PC-9 (cell line): ENCODE measurements around the gene PNCK. TPM values are rescaled to one million over a fixed set of nuclear protein-coding genes. Genes with fewer than 3 reads are reported as not detected.

Source experiments
- BruUV-seq: library from RNA; stranded (reverse); fragments of 400-500 nt; replicated peaks from 2 replicates; lab custom pipeline; 2021; lab: Mats Ljungman, UMichigan
- CTCF ChIA-PET: fragments of 300-600 bp; sonication (Branson Sonifier 250); formaldehyde crosslinking; loops from one replicate; lab custom pipeline; 2022; ENCODE audit warnings: antibody characterized with exemption; lab: Charles Lee
- POLR2A ChIA-PET: fragments of 300-600 bp; sonication (Branson Sonifier 250); formaldehyde crosslinking; loops from one replicate; lab custom pipeline; 2022; ENCODE audit warnings: antibody characterized with exemption; ENCODE audit not compliant: unreplicated experiment; lab: Charles Lee
- DNase-seq, 2 experiments: peaks; one replicate each; pipeline versions ENCODE4 v3.0.0 to v3.0.0-alpha.2; 2015 to 2022; ENCODE audit warnings: mixed read lengths in 1 of 2
- H2AFZ ChIP-seq: fragments of 200-600 bp; sonication (generic); 2 replicates; pipeline ENCODE4 v1.8.1; 2017; ENCODE audit warnings: antibody characterized with exemption
- H3F3A ChIP-seq: fragments of 200-600 bp; sonication (generic); 2 replicates; pipeline ENCODE4 v1.8.1; 2017; ENCODE audit warnings: antibody characterized with exemption, mild to moderate bottlenecking, low read depth; ENCODE audit not compliant: insufficient read depth
- H3K27ac ChIP-seq: fragments of 200-600 bp; sonication (generic); 2 replicates; pipeline ENCODE4 v1.6.1; 2016; ENCODE audit warnings: mixed run types
- H3K27me3 ChIP-seq: fragments of 200-600 bp; sonication (generic); 2 replicates; pipeline ENCODE4 v1.6.1; 2016; ENCODE audit warnings: low read depth, mixed run types; ENCODE audit not compliant: insufficient read depth
- H3K36me3 ChIP-seq: fragments of 200-600 bp; sonication (generic); 2 replicates; pipeline ENCODE4 v1.6.1; 2016; ENCODE audit warnings: low read depth, mixed run types
- H3K4me1 ChIP-seq: fragments of 200-600 bp; sonication (generic); replicated peaks from 2 replicates; pipeline ENCODE4 v1.6.1; 2016; ENCODE audit warnings: mixed run types; ENCODE audit not compliant: insufficient read depth
- H3K4me2 ChIP-seq: fragments of 200-600 bp; sonication (generic); 2 replicates; pipeline ENCODE4 v1.6.1; 2017; ENCODE audit warnings: mixed run types
- H3K4me3 ChIP-seq: fragments of 200-600 bp; sonication (generic); 2 replicates; pipeline ENCODE4 v1.6.1; 2016; ENCODE audit warnings: mixed run types
- H3K79me2 ChIP-seq: fragments of 200-600 bp; sonication (generic); 2 replicates; pipeline ENCODE4 v1.6.1; 2017; ENCODE audit warnings: low read depth, mixed run types
- H3K9me2 ChIP-seq: fragments of 200-600 bp; sonication (generic); 2 replicates; pipeline ENCODE4 v1.8.1; 2017; ENCODE audit warnings: mild to moderate bottlenecking; ENCODE audit not compliant: insufficient read depth
- H3K9me3 ChIP-seq: fragments of 200-600 bp; sonication (generic); 2 replicates; pipeline ENCODE4 v1.8.1; 2016; ENCODE audit warnings: low read depth; ENCODE audit not compliant: insufficient read depth
- H4K20me1 ChIP-seq: fragments of 200-600 bp; sonication (generic); 2 replicates; pipeline ENCODE4 v1.8.1; 2017; ENCODE audit not compliant: insufficient read depth
- EZH2 ChIP-seq: fragments of 200-600 bp; sonication (generic); IDR thresholded peaks from 2 replicates; pipeline ENCODE4 v1.8.0; 2017; ENCODE audit warnings: antibody characterized with exemption, low read depth
- intact Hi-C: fragments of 100-400 bp; cut with micrococcal nuclease; formaldehyde crosslinking; loops from one replicate; pipeline ENCODE4 v1.10.0; 2022; ENCODE audit not compliant: unreplicated experiment
- total RNA-seq: library from RNA; stranded (reverse); gene quantifications from 2 replicates; pipeline ENCODE4 v1.2.3, GENCODE V29; 2021
- TF ChIP-seq, protein P1 (sequence below): fragments of 200-600 bp; sonication (generic); conservative IDR thresholded peaks from 2 replicates; pipeline ENCODE4 v1.6.1; 2017; ENCODE audit warnings: mixed run types, antibody characterized with exemption, mild to moderate bottlenecking, moderate library complexity

Gene PNCK
- total RNA-seq, 1 experiment from 2014 or later: 1.0 TPM

DNA sequence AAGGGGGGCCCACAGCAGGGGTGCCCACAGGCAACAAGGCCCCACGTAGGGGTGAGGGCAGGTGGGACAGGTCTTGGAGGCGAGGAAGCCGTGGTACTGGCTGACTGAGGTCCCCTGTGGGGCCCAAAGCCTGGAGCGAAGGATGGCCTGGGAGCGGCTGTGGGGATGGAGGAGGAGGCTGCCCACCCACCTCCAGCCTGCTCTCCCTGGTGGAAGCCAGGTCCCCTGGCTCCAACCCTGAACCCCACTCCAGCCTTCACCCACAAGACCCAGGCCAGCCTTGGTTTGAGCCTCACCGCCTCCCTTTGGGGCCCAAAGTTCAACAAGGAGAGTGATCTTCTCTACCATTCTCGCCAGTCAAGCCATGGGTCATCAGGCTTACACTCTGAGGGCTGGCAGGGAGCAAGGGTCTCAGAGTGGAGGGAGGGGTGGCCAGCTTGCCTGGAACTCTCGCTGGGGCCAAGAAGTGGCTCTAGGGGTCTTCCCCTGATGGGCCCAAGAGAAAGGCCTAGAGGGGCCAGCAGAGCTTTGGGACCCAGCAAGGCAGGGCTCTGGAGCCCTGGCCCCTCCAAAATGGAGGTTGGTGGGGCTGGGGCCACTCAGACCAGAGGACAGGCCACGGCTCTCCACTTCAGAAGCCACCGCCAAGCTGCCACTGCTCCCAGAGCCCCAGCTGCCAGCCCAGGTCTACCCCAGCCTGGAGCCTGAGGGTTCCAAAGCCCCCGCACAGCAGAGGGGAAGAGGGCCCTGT, 5.0 kb downstream of the PNCK start:
- Histone ChIP-seq H3F3A (no peaks in the 10 kb centered on the region), H3K9me2 (no peaks in the 10 kb centered on the region), H3K79me2 (no peaks in the 10 kb centered on the region), H2AFZ (no peak overlapping the region), H3K4me2 (no peak overlapping the region), H3K4me1 (no peaks in the 10 kb centered on the region), H3K36me3 (no peaks in the 10 kb centered on the region), H3K4me3 (no peak overlapping the region), H4K20me1 (no peaks in the 10 kb centered on the region), H3K27ac (no peak overlapping the region), H3K9me3 (no peaks in the 10 kb centered on the region), H3K27me3 (peaks cover 21% of the 10 kb centered on the region; the same call in 1 of the 2 replicates)
- DNase-seq: no peak
- CTCF ChIA-PET: interaction anchor here (0.5 to 1.8 kb wide), 8 partner anchors 22 to 159 kb away, joined by 3 to 12 read pairs (median 6); partner anchors contain the start of gene DUSP9
- no peak for TF ChIP-seq EZH2
- TF ChIP-seq, protein P1, sequence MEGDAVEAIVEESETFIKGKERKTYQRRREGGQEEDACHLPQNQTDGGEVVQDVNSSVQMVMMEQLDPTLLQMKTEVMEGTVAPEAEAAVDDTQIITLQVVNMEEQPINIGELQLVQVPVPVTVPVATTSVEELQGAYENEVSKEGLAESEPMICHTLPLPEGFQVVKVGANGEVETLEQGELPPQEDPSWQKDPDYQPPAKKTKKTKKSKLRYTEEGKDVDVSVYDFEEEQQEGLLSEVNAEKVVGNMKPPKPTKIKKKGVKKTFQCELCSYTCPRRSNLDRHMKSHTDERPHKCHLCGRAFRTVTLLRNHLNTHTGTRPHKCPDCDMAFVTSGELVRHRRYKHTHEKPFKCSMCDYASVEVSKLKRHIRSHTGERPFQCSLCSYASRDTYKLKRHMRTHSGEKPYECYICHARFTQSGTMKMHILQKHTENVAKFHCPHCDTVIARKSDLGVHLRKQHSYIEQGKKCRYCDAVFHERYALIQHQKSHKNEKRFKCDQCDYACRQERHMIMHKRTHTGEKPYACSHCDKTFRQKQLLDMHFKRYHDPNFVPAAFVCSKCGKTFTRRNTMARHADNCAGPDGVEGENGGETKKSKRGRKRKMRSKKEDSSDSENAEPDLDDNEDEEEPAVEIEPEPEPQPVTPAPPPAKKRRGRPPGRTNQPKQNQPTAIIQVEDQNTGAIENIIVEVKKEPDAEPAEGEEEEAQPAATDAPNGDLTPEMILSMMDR: no peak
- POLR2A ChIA-PET: no interaction called here
- BruUV-seq: no TSS peak
- intact Hi-C loops: loop anchor here (1.0 to 10.0 kb wide), 4 partner anchors 58 to 634 kb away; no protein-coding TSS in a partner anchor

DNA sequence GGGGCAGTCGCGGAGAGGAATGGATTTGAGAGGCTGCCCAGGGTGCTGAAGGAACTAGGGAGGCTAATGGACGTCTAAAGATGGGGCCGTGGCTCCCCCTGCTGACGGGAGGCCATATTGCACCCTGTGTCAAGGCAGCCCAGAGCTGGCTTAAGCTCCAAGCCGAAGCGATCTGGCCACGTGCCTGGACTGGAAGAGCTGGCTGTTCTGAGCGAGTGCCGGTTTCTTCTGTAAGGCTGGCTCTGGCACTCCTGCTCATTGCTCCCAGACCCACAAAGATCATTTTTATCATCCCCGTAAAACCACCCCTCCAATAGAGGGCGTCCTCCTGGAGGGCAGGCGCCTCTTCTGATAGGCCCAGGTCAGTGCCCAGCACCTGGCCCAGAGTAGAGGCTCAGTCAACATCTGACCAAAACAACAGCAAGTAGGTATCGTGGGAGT, 5.6 kb downstream of the PNCK start:
- intact Hi-C loops: loop anchor here (1.0 to 10.0 kb wide), 4 partner anchors 58 to 633 kb away; no protein-coding TSS in a partner anchor
- Histone ChIP-seq H3F3A (no peaks in the 10 kb centered on the region), H3K4me3 (no peak overlapping the region), H3K4me1 (no peaks in the 10 kb centered on the region), H3K4me2 (no peak overlapping the region), H2AFZ (no peak overlapping the region), H3K9me2 (no peaks in the 10 kb centered on the region), H3K36me3 (no peaks in the 10 kb centered on the region), H3K79me2 (no peaks in the 10 kb centered on the region), H4K20me1 (no peaks in the 10 kb centered on the region), H3K27ac (no peak overlapping the region), H3K27me3 (peaks cover 21% of the 10 kb centered on the region; the same call in 1 of the 2 replicates), H3K9me3 (no peaks in the 10 kb centered on the region)
- no TSS peak for BruUV-seq
- TF ChIP-seq, protein P1: peak; percentile 85
- no peak for TF ChIP-seq EZH2
- CTCF ChIA-PET: interaction anchor here (0.6 to 1.8 kb wide), 7 partner anchors 11 to 129 kb away, joined by 3 to 12 read pairs (median 6); partner anchors contain the start of gene DUSP9
- POLR2A ChIA-PET: no interaction called here
- DNase-seq: peak; percentile 43 to 83

GRCh38 chrX:153667281-153667955, 6.2 kb downstream of the PNCK start:
- Histone ChIP-seq H3K9me2 (no peaks in the 10 kb centered on the region), H3K4me1 (no peaks in the 10 kb centered on the region), H4K20me1 (no peaks in the 10 kb centered on the region), H3F3A (no peaks in the 10 kb centered on the region), H3K36me3 (no peaks in the 10 kb centered on the region), H2AFZ (no peak overlapping the region), H3K9me3 (no peaks in the 10 kb centered on the region), H3K79me2 (no peaks in the 10 kb centered on the region), H3K4me3 (no peak overlapping the region), H3K27me3 (peaks cover 21% of the 10 kb centered on the region; the same call in 1 of the 2 replicates), H3K27ac (no peak overlapping the region), H3K4me2 (no peak overlapping the region)
- intact Hi-C loops: loop anchor here (5.0 to 10.0 kb wide), 2 partner anchors 130 to 633 kb away; no protein-coding TSS in a partner anchor
- TF ChIP-seq, protein P1: no peak
- TF ChIP-seq EZH2: no peak
- DNase-seq: no peak
- no TSS peak for BruUV-seq
- CTCF ChIA-PET: interaction anchor here (0.5 to 1.8 kb wide), 8 partner anchors 10 to 149 kb away, joined by 3 to 12 read pairs (median 6); no protein-coding TSS in a partner anchor
- POLR2A ChIA-PET: no interaction called here
